GM21423 (cell line): ENCODE measurements around the gene NEK6.

Experiments used
- ATAC-seq: cut with Tn5 transposase; IDR thresholded peaks from one replicate; pipeline ENCODE4 v1.9.1; 2021; ENCODE audit warnings: mild to moderate bottlenecking, moderate library complexity; ENCODE audit not compliant: unreplicated experiment

NEK6 gene

DNA sequence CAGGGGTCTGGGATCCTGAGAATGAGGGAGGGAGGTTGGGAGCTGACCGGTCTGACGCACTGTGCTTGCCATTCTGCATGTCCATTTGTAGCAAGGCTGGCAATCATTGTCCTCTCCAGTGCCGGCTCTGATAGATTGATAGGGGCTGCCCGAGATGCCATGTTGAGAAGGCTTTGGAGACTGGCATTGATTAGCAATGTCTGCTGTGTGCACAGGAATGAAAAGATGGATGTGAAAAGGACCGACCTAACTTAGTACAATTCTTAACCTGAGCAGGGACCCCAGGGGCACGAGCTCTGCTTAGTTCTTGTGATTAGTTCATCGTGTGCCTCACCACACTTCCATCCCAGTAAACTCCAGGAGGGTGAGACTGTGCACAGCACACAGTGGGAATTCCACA is 17.0 kb downstream of the NEK6 start:
- ATAC-seq, result no peak

DNA sequence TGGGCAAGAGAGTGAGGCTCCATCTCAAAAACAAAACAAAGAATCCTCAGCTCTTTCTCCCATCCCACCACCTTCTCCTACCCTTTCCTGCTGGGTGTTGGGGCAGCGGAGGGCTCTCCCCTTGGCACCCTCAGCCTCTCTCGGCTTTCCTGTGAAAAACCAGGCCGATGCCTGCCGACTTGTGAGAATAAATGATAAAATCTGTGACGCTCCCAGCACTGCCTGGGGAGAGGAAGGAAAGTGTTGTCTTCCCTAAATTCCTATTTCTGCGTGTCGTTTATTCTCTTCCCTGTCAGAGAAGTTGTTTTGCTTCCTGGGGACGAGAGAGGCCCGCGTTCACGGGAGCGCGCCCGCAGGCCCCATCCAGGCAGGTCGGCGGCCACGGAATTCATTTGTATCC is 19.7 kb downstream of the NEK6 start:
- ATAC-seq, result no peak

- ATAC-seq, result no peak
Observed at GRCh38 chr9:124278054-124278540, 20.3 kb downstream of the NEK6 start.

- no peak for ATAC-seq
Observed at GRCh38 chr9:124279531-124280175, 21.9 kb downstream of the NEK6 start.

DNA sequence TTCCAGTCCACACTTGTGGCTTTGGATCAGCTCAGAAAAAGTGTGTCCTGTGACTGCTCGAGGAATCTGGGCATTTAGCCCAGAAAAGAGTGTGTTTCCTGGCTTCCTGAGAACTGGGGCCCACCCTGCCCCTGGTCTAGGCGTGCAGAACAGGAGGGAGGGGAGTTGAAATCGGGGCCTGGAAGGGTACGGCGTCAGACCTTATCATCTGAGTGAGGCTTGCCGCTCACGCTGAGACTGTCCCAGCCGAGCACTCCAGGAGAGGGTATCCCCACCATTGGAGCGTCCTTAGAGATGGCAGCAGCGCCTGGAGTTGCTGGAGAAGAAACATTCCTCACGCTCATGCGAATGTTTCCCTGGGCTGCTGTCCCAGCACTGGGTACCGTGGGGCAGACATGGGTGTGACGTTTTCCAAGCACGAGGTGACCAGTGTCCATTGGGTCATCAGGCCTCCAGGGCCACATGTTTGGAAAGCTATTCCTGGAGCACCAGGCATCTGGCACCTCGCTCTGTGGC is 22.5 kb downstream of the NEK6 start:
- no peak for ATAC-seq

- ATAC-seq, result no peak
Observed at GRCh38 chr9:124281931-124282371, 24.2 kb downstream of the NEK6 start.

GRCh38 chr9:124282442-124283227 is 24.9 kb downstream of the NEK6 start:
- ATAC-seq, result no peak

- ATAC-seq, result no peak
Observed at GRCh38 chr9:124283228-124283814, 25.6 kb downstream of the NEK6 start.

GRCh38 chr9:124284237-124284831 is 26.6 kb downstream of the NEK6 start:
- no peak for ATAC-seq

DNA sequence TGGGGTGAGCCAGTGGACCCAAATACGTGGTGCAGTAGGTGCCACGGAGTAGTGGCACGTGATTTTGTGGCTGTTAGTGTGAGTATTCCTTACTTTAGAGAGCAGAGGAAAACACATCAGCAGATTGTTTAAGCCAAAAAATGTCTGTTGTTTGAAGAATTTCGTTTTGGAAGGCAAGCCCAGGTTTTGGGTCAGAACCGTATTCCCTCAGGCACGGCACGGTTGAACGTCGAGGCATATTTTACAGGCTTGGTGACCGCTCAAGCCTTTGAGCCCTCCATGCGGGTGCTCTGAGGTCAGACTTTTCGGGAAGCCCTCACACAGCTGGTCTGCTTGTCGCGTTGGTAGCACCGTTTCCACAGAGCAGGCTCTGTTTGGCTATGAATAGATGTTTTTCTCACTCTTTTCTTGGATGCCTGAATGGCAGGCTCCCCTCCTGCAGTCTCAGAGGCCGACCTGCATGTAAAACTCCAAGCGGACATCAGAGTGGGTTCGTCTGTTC is 27.2 kb downstream of the NEK6 start:
- ATAC-seq, result no peak

DNA sequence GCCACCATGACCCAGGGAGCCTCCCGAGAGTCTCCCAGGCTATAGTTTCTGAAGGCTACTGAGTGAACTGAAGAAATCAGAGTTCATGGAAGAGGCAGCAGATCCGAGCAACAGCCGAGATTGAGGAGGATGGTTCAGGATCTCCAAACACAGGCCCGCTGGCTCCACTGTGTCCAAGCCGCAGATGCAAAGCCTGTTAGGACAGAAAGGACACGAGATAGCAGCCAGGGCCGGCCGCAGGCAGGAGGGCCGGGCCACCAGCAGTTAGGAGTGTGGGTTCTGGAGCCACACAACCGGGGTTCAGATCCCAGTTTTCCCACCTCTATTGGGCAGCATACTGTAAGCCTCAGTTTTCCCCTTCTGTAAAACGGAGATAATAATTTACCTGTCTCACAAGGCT is 27.7 kb downstream of the NEK6 start:
- ATAC-seq, result no peak

DNA sequence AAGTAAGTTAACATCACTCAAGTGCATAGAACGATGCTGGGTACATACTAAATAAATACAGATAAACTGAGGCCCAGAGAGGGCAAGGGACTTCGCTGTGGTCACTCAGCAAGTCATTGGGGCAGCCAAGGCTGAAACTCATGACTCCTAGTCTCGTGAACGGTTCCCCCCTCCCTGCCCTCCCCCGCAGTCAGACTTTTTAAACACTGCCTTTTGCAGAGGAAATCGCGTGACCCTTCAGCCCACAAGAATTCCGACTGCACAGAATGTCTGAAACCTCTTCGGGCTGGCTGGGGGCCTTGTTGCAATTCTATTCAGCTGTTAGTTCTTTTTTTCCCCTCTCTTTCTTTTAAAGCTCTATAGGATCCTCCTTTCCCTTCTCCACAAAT is 28.1 kb downstream of the NEK6 start:
- ATAC-seq, result peak; percentile 32

DNA sequence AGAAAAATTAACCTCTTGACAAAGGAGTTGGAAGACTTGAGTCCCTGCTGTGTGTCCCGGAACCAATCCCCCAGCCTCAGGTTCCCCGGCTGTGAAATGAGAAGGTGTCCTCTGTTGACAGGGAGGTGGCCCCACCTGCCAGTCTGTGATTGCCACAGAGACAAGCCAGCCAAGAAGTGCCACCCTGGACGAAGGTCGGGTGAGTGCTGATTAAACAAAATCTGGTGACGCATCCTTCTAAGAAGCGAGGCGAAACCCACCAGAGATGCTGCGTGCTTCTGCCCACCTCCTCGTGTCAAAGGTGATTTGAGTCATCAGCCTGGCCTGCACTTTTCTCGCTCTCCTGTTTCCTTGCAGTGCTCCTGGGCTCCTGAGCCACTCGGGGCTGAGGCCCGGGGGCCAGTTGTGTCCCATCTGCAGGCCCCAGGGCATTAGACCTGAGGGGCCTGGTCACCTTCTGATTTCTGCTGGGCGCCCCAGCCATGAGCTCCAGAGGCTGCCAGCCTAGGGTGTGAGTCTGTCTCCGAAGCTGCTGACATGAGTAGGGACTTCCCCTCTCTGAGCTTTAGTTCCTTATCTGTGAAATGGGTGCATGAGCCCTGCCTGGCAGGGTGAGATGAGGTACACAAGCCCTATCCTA is 28.7 kb downstream of the NEK6 start:
- ATAC-seq, result peak; percentile 32

GRCh38 chr9:124290053-124290591 is 32.4 kb downstream of the NEK6 start:
- ATAC-seq, result peak; percentile 17

DNA sequence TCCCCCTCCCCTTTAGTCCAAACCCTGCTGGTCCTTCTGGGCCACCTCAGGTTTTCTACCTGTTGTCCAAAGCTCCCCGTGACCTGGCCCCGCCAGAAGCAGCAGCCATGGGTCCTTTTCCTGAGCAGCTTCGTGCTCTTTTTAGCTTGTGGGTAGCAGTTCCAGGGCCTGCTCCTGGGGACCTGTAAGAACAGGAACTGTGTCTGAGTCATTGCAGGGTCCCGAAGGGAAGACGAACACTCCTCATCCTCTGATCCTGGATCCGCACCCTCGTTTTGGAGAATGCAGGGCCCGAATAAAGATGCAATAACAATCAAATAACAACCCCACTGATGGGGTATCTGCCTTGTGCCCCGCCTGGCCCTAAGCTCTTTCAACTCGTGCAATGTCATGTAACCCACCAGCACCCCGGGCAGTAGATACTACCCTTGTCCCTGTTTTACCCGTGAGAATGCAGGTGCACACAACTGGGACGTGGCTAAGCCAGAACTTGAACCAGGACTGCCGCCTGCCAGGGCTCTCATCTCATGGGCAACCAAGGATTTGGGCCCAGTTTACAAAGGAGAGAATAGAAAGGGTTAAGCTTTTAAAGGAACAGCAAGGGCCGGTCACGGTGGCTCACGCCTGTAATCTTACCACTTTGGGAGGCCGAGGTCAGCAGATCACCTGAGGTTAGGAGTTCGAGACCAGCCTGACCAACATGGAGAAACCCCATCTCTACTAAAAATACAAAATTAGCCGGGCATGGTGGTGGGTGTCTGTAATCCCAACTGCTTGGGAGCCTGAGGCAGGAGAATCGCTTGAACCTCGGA is 33.2 kb downstream of the NEK6 start:
- ATAC-seq, result no peak

GRCh38 chr9:124291801-124292396 is 34.1 kb downstream of the NEK6 start:
- ATAC-seq, result peak; percentile 40

GRCh38 chr9:124292696-124293593 is 35.2 kb downstream of the NEK6 start:
- ATAC-seq, result no peak
